RWPE1 (cell line): ENCODE data around the gene FDX1.

Experiments
- CTCF ChIA-PET: fragments of 350-600 bp; sonication (Branson Sonifier 250); formaldehyde crosslinking; extraction: SDS; loops from one replicate; lab custom pipeline; 2021; lab: Yijun Ruan, JAX
- POLR2A ChIA-PET: fragments of 400-600 bp; formaldehyde crosslinking; extraction: SDS; loops from one replicate; lab custom pipeline; 2020; ENCODE audit warnings: antibody characterized with exemption; ENCODE audit not compliant: low non-redundant PET; lab: Yijun Ruan, JAX
- DNase-seq: peaks from one replicate; pipeline ENCODE4 v3.0.0; 2012; ENCODE audit warnings: low spot score
- H3K27ac ChIP-seq: fragments of 450-650 bp; 2 replicates; pipeline ENCODE4 v1.5.1; 2017
- TF ChIP-seq, protein P1 (sequence below): fragments of 450-650 bp; conservative IDR thresholded peaks from 2 replicates; pipeline ENCODE4 v1.5.1; 2017; ENCODE audit warnings: low read depth, mild to moderate bottlenecking

Gene FDX1

DNA sequence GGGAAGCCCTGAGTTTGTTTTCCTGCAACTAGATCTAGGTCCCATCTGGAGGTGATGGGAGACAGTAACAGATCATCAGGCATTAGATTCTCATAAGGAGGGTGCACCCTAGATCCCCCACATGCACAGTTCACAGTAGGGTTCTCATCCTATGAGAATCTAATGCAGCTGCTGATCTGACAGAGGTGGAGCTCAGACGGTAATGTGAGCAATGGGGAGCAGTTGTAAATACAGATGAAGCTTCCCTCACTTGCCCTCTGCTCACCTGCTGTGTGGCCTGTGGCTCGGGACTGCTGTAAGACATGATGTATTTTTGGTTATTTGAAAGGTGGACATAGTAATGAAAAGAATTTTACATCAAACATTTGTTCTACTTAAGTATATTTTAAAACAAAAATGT, 20.5 kb downstream of the FDX1 start:
- H3K27ac ChIP-seq, result no peak overlapping the region
- TF ChIP-seq, protein P1, sequence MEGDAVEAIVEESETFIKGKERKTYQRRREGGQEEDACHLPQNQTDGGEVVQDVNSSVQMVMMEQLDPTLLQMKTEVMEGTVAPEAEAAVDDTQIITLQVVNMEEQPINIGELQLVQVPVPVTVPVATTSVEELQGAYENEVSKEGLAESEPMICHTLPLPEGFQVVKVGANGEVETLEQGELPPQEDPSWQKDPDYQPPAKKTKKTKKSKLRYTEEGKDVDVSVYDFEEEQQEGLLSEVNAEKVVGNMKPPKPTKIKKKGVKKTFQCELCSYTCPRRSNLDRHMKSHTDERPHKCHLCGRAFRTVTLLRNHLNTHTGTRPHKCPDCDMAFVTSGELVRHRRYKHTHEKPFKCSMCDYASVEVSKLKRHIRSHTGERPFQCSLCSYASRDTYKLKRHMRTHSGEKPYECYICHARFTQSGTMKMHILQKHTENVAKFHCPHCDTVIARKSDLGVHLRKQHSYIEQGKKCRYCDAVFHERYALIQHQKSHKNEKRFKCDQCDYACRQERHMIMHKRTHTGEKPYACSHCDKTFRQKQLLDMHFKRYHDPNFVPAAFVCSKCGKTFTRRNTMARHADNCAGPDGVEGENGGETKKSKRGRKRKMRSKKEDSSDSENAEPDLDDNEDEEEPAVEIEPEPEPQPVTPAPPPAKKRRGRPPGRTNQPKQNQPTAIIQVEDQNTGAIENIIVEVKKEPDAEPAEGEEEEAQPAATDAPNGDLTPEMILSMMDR, result no peak
- DNase-seq, result no peak
- ChIA-PET CTCF (no interaction called here), POLR2A (no interaction called here)

DNA sequence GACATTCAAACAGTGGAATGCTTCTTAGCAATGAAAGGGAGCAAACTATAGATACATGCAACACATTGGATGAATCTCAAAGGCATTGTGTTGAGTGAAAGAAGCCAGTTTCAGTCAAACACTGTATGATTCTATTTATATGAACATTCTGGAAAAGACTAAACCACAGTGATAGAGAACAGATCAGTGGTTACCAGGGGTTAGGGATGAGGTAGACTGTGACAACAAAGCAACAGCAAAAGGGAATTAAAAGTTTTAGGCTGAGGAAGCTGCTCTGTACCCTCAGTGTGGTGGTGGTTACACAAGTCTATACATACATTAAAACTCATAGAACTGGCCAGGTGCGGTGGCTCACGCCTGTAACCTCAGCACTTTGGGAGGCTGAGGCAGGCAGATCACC, 23.0 kb downstream of the FDX1 start:
- ChIA-PET CTCF (interaction anchor here (0.5 kb wide), 1 partner anchor 360 kb away, joined by 3 read pairs; the partner anchor contains the start of gene ZC3H12C), POLR2A (no interaction called here)
- TF ChIP-seq, protein P1, result no peak
- H3K27ac ChIP-seq, result no peak overlapping the region
- no peak for DNase-seq

DNA sequence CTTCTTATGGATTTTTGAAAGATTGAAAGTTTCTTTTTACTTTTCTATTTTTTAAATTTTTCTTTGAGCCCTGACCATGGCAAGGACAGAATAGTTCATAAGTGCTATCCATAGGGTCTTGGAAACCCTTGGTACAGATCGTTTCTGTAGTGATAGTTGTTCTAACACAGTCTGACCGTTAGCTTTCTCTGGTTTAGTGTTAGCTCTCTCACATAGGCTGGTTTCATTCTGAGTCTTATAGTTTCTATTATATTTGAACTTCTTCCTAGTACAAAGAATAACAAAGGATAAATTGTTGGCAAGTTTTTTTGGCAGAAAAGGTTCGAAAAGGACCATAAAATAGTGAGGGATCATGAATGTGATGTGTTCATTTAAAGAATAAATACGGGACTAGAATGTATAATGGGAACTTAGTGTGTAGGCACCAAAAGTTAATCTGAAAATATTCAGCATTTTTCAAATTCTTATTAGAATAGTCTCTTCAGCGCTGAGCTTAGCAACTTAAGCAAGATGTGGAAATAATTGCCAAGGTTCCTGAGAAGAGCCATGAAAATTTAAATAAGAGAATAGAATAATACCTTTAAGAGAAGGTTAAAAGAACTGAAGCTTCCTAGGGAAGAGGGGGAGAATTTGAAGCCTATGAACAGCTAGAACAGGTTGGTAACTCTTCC, 24.1 kb downstream of the FDX1 start:
- DNase-seq, result no peak
- ChIA-PET POLR2A (no interaction called here), CTCF (interaction anchor here (0.6 kb wide), 1 partner anchor 1205 kb away, joined by 3 read pairs; no protein-coding TSS in a partner anchor)
- no peak overlapping the region for H3K27ac ChIP-seq
- TF ChIP-seq, protein P1, result no peak

DNA sequence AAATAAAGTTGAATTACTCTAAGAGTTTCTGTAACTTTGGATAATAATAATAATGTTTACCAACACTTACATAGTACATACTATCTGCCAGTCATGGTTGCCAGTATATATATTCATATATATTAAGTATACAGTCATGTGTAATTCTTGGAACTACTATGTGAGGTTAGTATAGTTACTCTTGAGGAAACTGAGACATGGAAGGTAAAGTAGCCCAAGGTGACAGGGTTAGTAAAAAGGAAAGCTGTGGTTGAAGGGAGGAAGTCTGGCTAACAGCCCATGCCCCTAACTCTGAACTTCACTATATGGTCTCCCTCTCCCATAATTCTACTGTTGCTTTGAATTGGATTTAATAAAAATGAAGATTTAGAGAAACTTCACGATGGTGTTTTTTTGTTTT, 24.9 kb downstream of the FDX1 start:
- CTCF ChIA-PET, result interaction anchor here (0.6 kb wide), 1 partner anchor 1206 kb away, joined by 3 read pairs; no protein-coding TSS in a partner anchor
- TF ChIP-seq, protein P1, result no peak
- no peak for DNase-seq
- POLR2A ChIA-PET, result no interaction called here
- H3K27ac ChIP-seq, result no peak overlapping the region

DNA sequence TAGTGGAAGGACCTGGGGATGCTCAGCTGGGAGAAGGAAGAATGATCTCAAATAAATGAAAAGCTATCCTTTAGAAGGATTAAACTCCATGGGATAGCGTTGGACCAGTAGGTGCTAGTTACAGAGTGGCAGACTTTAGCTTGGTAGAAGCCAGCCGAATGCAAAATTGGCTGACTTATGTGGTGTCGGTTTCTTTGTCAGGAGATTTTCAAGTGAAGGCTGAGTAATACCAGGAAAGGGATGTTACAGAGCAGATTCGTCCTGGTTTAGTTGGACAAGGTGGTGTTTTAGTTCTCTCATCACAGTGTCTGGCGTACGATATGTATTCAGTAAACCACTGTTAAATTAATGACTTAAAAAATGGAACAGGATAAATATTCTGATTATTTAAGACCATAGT, 26.0 kb downstream of the FDX1 start:
- CTCF ChIA-PET, result no interaction called here
- no peak overlapping the region for H3K27ac ChIP-seq
- TF ChIP-seq, protein P1, result no peak
- DNase-seq, result no peak
- POLR2A ChIA-PET, result no interaction called here

DNA sequence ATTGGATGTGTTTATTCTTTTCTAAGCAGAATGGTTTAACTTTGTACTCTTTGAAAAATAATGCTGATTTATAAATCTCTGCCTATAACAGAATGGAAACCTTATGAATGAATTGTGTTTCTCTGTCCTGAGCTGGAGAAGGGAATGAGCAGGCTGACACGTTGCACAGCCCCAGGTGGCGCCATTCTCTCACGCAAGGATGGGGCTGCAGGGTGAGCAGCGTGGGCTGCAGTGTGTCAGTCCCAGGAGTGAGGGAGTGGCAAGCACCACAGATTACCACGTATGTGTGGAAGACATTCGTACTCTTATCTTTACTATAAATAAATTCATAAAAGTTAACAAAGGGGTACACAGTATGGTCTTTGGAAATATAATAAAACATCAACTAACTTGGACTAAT, 33.4 kb downstream of the FDX1 start:
- CTCF ChIA-PET, result no interaction called here
- TF ChIP-seq, protein P1, result peak; percentile 37
- POLR2A ChIA-PET, result no interaction called here
- no peak for DNase-seq
- H3K27ac ChIP-seq, result no peak overlapping the region
